ENCODE measurements around the gene SEPSECS. TPM values are rescaled to one million over a fixed set of nuclear protein-coding genes. Genes with fewer than 3 reads are reported as not detected.

SEPSECS gene
- total RNA-seq, 1 donor from 2014 or later, result 6.7 TPM

- DNase-seq (ENCODE audit: low spot score), result no peak
Measured at GRCh38 chr4:25157081-25157480, 3.2 kb downstream of the SEPSECS start.

GRCh38 chr4:25155947-25156346 is 4.3 kb downstream of the SEPSECS start:
- DNase-seq (ENCODE audit: low spot score), result no peak

DNA sequence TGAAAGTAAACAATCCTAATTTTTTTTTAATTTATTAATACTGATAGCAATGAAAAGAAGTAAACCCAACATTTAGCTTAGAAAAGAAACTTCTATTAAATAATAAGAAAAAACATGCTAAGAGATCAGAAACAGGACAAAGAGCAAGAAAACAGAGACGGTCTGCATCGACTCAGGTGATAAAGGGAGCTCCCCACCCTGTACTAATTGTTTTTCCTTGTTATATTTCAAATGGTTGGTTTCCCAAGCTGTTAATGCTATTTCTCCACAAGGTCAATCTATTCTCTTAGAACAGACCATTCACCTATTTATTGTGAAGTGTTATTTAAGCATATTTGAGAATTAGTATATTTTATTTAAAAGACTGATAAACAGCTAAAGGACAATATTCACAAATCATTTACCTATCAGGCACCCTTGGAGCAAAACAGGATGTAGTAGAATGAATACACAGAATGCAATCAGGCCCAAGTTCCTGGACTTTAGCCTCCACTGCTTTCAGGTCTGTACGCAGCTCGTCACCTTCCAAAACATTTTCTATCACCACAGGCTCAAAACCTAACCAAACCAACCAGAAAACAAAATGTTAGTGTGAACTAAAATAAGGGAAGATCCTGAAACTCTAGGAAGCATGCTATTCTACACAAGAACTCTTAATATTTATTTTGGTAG is 5.5 kb downstream of the SEPSECS start:
- DNase-seq (ENCODE audit: low spot score), result no peak

GRCh38 chr4:25146076-25146475 is 14.2 kb downstream of the SEPSECS start:
- no peak for DNase-seq (ENCODE audit: low spot score)

DNA sequence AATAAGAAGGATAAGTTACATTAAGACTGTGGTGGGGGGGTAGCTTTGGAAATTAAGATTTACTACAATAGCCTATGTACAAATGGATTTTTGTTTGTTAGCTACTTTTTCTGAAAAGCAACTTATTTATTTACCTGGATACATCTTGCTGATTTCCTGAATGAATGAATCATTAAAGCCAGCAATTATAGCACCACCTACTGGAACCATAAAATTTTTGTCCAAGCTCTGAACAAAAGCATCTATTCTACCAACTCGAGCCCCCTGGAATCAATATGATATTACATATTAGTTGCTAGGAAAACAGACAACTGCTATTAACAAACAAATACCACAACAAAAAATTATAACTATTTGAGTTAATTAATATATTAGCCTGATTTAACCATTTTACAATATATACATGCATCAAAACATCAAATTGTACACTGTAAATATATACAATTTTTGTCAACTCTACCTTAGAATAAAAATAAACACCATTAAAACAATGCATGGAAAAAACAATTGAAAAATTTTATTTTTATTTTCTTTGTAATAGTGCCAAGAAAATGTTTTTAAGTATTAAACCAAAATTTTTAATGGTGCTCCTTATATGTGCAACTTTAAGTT is 15.3 kb downstream of the SEPSECS start:
- DNase-seq (ENCODE audit: low spot score), result no peak

GRCh38 chr4:25142468-25142867 is 17.8 kb downstream of the SEPSECS start:
- no peak for DNase-seq (ENCODE audit: low spot score)

- no peak for DNase-seq (ENCODE audit: low spot score)
Measured at GRCh38 chr4:25141592-25141991, 18.7 kb downstream of the SEPSECS start.

- no peak for DNase-seq (ENCODE audit: low spot score)
Measured at GRCh38 chr4:25133132-25133531, 27.1 kb downstream of the SEPSECS start.

GRCh38 chr4:25131926-25132325 is 28.3 kb downstream of the SEPSECS start:
- DNase-seq (ENCODE audit: low spot score), result no peak

DNA sequence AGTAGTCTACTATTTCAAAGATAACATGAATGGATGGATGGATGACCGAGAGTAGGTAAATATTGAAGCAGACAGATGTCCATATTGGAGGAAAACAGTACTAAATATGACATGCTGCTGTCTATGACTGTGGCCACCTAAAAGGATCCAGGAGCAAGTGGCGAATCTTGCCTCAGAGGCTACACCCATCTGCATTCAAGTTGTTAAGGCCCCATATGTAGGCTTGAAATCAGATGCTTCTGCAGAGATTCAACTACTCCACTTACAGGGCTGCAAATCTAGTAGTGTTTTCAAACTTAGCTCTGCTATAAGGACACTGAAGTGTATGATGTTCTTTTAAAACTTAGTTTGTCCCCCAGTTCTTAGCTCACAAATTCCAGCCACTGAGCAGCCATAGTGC is 28.9 kb downstream of the SEPSECS start:
- no peak for DNase-seq (ENCODE audit: low spot score)

DNA sequence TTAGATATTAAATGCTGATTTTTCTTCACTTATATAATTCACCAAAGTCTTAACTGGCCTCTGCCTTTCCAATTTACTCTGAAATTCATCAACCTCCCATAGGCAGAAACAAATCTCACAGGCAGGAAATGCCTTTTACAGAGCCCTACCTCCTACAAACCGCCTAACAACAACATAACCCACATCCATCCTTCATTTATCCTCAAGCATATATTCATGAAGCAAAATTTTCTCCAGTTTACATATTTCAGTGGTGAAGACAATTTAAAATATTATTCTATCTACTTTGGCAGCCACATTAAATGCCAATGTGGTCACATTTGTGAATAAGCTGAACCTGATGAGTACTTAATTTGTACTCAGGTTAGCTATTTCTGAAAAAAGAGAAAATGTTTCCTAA is 30.3 kb downstream of the SEPSECS start:
- DNase-seq (ENCODE audit: low spot score), result no peak

- DNase-seq (ENCODE audit: low spot score), result no peak
Measured at GRCh38 chr4:25128671-25129070, 31.6 kb downstream of the SEPSECS start.

DNA sequence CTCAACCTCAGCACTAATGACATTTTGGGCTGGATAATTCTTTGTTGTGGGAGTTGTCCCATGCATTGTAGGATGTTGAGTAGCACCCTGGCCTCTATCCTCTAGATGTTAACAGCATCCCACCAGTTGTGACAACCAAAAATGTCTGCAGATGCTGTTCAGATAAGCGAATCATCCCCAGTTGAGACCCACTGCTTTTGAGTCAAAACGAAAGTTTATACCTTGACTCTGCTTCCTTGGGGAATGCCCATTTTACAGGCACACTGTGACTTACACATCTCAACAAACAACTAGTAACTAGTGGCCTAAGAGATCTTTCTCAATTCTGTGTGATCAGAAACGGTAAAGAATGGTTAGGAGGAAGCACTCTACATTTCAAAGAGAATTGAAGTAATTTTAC is 37.0 kb downstream of the SEPSECS start:
- DNase-seq (ENCODE audit: low spot score), result no peak

- no peak for DNase-seq (ENCODE audit: low spot score)
Measured at GRCh38 chr4:25120146-25120940, 39.9 kb downstream of the SEPSECS start.

DNA sequence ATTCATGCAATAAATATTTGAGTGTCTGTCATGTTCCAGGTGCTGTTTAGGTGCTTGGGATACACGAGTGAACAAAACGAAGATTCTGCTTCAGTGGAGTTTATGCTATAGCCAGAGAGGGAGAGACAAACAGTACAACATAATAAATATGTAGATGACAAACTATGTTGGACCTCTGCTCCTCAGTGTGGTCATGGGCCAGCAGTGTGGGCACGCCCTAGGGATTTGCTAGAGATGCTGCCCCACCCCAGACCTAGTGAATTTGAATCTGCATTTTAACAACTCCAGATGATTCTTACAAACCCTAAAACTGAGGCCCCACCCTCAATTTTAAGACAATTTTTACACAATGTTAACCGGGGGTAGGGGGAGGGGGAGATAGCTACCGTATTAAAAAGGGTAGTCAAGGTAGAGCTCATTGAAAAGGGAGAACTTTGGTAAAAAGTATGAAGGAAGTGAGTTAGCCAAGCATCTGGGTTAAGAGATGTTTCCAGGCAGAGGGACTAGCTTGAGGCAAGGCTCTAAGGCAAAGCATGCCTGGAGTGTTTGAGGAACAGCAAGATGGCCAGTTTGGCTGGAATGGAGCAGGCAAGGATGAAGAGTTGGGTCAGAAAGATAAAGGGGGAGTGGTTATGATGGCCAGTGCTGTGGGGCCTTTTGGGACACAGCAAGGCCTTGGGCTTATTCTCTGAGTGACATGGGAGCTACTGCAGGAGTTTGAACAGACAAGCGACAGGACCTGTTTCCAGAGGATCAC is 42.4 kb downstream of the SEPSECS start:
- no peak for DNase-seq (ENCODE audit: low spot score)

DNA sequence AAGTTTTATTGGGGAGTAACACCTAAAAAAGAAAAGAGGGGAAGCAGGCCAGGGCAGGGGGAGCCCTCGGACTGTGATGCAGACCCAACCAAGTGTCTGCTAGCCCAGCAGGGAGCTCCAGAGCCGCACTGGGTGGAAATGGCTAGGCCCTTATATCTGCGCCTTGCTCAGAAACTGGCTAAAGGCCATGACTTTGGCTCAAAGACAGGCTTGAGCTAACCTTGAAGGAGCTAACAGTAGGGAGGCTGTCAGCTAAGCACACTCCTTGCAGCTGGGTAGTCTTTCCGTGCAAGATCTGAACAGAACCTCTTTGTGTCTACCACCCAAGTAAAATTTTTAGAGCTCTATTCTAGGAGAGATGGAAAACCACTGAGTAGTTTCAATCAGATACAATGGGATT is 43.0 kb downstream of the SEPSECS start:
- no peak for DNase-seq (ENCODE audit: low spot score)

DNA sequence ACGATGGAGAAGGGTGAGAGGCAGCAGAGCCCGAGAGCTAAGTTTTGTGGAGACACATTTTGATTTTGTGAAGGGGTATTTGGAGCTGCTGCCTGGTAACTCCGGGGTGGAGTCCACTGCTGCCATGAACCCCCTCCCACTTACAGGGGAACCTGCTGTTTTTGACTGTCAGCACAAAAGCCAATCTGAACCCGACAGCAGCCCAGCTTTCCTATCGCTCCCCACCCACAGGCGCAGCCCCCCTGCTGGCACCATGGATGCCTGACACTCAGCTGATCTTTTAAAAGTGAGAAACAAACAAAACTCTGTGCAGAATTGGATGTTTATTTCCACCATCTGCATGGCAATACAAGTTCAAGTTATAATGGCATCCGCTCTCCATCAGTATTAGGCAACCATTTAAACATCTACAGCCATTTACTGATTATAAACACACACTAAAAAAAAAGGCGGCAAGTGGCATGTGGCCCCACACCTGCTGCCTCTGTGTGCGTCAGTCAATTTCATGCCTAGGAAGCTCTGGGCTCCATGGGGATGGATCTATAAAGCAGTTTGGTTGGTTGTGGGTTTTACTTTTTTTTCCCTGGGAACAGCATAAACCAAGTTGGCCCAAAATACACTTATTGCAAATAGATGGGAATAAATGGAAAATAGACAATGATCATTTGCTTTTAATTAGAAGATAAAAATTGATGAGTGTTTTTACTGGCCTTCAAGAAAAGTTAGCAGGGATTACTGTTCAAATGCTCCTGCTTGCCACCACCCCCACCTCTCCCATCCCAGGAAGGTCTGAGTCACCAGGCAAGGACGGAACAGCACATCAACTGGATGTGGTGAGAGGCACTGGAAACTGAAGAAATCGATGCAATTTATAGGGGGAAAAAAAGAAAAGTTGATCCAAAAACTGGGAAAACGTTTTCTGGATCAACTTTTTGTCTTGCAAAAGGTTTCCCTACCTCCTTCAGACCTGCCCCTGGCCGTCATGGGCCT is 46.0 kb downstream of the SEPSECS start:
- DNase-seq (ENCODE audit: low spot score), result peak; percentile 75

DNA sequence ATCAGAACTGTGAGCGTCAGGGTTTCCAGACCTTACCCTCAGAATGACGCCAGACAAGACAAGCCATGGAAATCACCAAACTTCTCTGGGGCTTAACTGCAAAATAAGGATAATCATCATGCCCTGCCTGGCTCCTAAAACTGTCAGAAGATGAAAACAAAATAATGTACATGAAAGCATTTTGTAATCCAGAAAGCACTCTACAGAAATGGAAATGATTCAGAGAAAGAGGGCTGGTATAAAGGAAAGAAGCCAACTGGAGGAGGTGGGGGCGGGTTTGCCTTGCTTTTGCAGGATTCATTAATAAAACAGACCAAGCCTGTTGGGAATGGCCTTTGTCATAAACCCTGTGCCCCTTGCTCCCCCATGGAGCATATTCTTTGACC is 47.3 kb downstream of the SEPSECS start:
- DNase-seq (ENCODE audit: low spot score), result no peak

- DNase-seq (ENCODE audit: low spot score), result no peak
Measured at GRCh38 chr4:25112366-25112994, 47.8 kb downstream of the SEPSECS start.

GRCh38 chr4:25111648-25112196 is 48.5 kb downstream of the SEPSECS start:
- DNase-seq (ENCODE audit: low spot score), result no peak

Data from mesenteric fat pad (tissue), 1 donor.